Caco-2 (cell line): ENCODE data around the gene FBXO36. TPM values are rescaled to one million over a fixed set of nuclear protein-coding genes. Genes with fewer than 3 reads are reported as not detected.

ENCODE experiments used
- BruUV-seq: library from RNA; stranded (reverse); fragments of 400-500 nt; replicated peaks from 2 replicates; lab custom pipeline; 2021; lab: Mats Ljungman, UMichigan
- CTCF ChIA-PET: fragments of 300-600 bp; sonication (Branson Sonifier 250); formaldehyde crosslinking; loops from one replicate; lab custom pipeline; 2022; ENCODE audit warnings: antibody characterized with exemption; lab: Charles Lee
- POLR2A ChIA-PET: fragments of 300-600 bp; sonication (Branson Sonifier 250); formaldehyde crosslinking; loops from one replicate; lab custom pipeline; 2022; ENCODE audit warnings: antibody characterized with exemption; lab: Charles Lee
- DNase-seq, 2 experiments: peaks; one replicate each; pipeline versions ENCODE4 v3.0.0 to v3.0.0-alpha.2; 2020 to 2022
- H3K27me3 ChIP-seq: replicated peaks from 2 replicates; pipeline ENCODE4 v1.6.0; 2011; ENCODE audit warnings: low read length; ENCODE audit not compliant: control insufficient read depth, insufficient read depth
- H3K36me3 ChIP-seq: 2 replicates; pipeline ENCODE4 v1.5.1; 2011; ENCODE audit warnings: low read length; ENCODE audit not compliant: control insufficient read depth, insufficient read depth
- H3K4me1 ChIP-seq: fragments of 250-450 bp; sonication (Bioruptor Pico); 2 replicates; pipeline ENCODE4 v1.5.1; 2020; ENCODE audit warnings: mild to moderate bottlenecking
- H3K4me3 ChIP-seq: 2 replicates; pipeline ENCODE4 v1.5.1; 2011; ENCODE audit warnings: low read depth, mild to moderate bottlenecking, control low read depth, low read length
- H3K9me3 ChIP-seq: fragments of 250-450 bp; sonication (Bioruptor Pico); 2 replicates; pipeline ENCODE4 v1.5.1; 2020; ENCODE audit warnings: mild to moderate bottlenecking, moderate library complexity
- H3K27ac Mint-ChIP-seq: one replicate; pipeline ENCODE4 v1.8.0; 2022; ENCODE audit warnings: mixed read lengths; ENCODE audit not compliant: unreplicated experiment
- H3K27me3 Mint-ChIP-seq: one replicate; pipeline ENCODE4 v1.8.0; 2022; ENCODE audit warnings: mixed read lengths; ENCODE audit not compliant: insufficient read depth, unreplicated experiment
- H3K36me3 Mint-ChIP-seq: one replicate; pipeline ENCODE4 v1.8.0; 2022; ENCODE audit warnings: mild to moderate bottlenecking, mixed read lengths; ENCODE audit not compliant: insufficient read depth, unreplicated experiment
- H3K4me1 Mint-ChIP-seq: one replicate; pipeline ENCODE4 v1.8.0; 2022; ENCODE audit warnings: low read depth, mixed read lengths; ENCODE audit not compliant: unreplicated experiment
- H3K4me3 Mint-ChIP-seq: one replicate; pipeline ENCODE4 v1.8.0; 2022; ENCODE audit warnings: mild to moderate bottlenecking, moderate library complexity, mixed read lengths; ENCODE audit not compliant: unreplicated experiment
- H3K9me3 Mint-ChIP-seq: one replicate; pipeline ENCODE4 v1.8.0; 2022; ENCODE audit warnings: mixed read lengths; ENCODE audit not compliant: unreplicated experiment
- CTCF ChIP-seq, 2 experiments: fragments of 200-600 bp in 1 of 2; IDR thresholded peaks; 1 replicate in 1 of 2; 2 replicates in 1 of 2; pipeline versions ENCODE4 v1.5.1 to v1.8.0; 2011 to 2022; ENCODE audit warnings: antibody characterized with exemption in 1 of 2, control low read depth in 1 of 2, inconsistent platforms in 1 of 2, low read depth in 1 of 2, low read length in 1 of 2, mild to moderate bottlenecking in 1 of 2, moderate library complexity in 1 of 2; ENCODE audit not compliant: insufficient read depth in 1 of 2, severe bottlenecking in 1 of 2, unreplicated experiment in 1 of 2
- intact Hi-C: fragments of 100-400 bp; cut with micrococcal nuclease; formaldehyde crosslinking; loops from one replicate; pipeline ENCODE4 v1.10.0; 2022; ENCODE audit not compliant: unreplicated experiment
- total RNA-seq: library from RNA; stranded (reverse); gene quantifications from 2 replicates; pipeline ENCODE4 v1.2.3, GENCODE V29; 2022

FBXO36 gene
- total RNA-seq, 1 experiment from 2014 or later: 0.64 TPM

- no peak for TF ChIP-seq CTCF (IDR thresholded peaks at IDR 0.05; ENCODE audit: insufficient read depth in 1 of 2, low read depth in 1 of 2, low read length in 1 of 2, severe bottlenecking in 1 of 2, unreplicated experiment in 1 of 2)
- ChIA-PET CTCF (no interaction called here), POLR2A (no interaction called here)
- no peak for DNase-seq
- Mint-ChIP-seq H3K27me3 (no peaks in the 10 kb centered on the region), H3K4me1 (no peaks in the 10 kb centered on the region), H3K9me3 (no peaks in the 10 kb centered on the region), H3K36me3 (no peaks in the 10 kb centered on the region), H3K4me3 (no peak overlapping the region), H3K27ac (no peak overlapping the region)
- BruUV-seq: no TSS peak
- H3K4me3 ChIP-seq: no peak overlapping the region
- no peaks in the 10 kb centered on the region for H3K9me3 ChIP-seq
- H3K36me3 ChIP-seq: no peaks in the 10 kb centered on the region
- H3K4me1 ChIP-seq: no peaks in the 10 kb centered on the region
- H3K27me3 ChIP-seq: no peaks in the 10 kb centered on the region
- intact Hi-C loops: no loop called here
These were observed 119.9 kb downstream of the FBXO36 start for GRCh38 chr2:230042195-230042594.

- Histone ChIP-seq H3K9me3 (no peaks in the 10 kb centered on the region), H3K4me1 (no peaks in the 10 kb centered on the region), H3K27me3 (no peaks in the 10 kb centered on the region), H3K36me3 (no peaks in the 10 kb centered on the region), H3K4me3 (no peak overlapping the region)
- no peak overlapping the region for H3K27ac Mint-ChIP-seq
- no peak for TF ChIP-seq CTCF (IDR thresholded peaks at IDR 0.05; ENCODE audit: insufficient read depth in 1 of 2, low read depth in 1 of 2, low read length in 1 of 2, severe bottlenecking in 1 of 2, unreplicated experiment in 1 of 2)
- H3K4me3 Mint-ChIP-seq: no peak overlapping the region
- BruUV-seq: no TSS peak
- POLR2A ChIA-PET: no interaction called here
- H3K27me3 Mint-ChIP-seq: no peaks in the 10 kb centered on the region
- H3K4me1 Mint-ChIP-seq: no peaks in the 10 kb centered on the region
- H3K36me3 Mint-ChIP-seq: no peaks in the 10 kb centered on the region
- intact Hi-C loops: no loop called here
- no peaks in the 10 kb centered on the region for H3K9me3 Mint-ChIP-seq
- no peak for DNase-seq
- CTCF ChIA-PET: no interaction called here
These were observed 120.7 kb downstream of the FBXO36 start for GRCh38 chr2:230043025-230043424.

GRCh38 chr2:230043461-230043860 lies 121.2 kb downstream of the FBXO36 start:
- POLR2A ChIA-PET: no interaction called here
- BruUV-seq: no TSS peak
- Mint-ChIP-seq H3K27me3 (no peaks in the 10 kb centered on the region), H3K36me3 (no peaks in the 10 kb centered on the region), H3K9me3 (no peaks in the 10 kb centered on the region), H3K4me1 (no peaks in the 10 kb centered on the region), H3K27ac (no peak overlapping the region), H3K4me3 (no peak overlapping the region)
- intact Hi-C loops: no loop called here
- H3K27me3 ChIP-seq: no peaks in the 10 kb centered on the region
- CTCF ChIA-PET: no interaction called here
- H3K4me3 ChIP-seq: no peak overlapping the region
- H3K4me1 ChIP-seq: no peaks in the 10 kb centered on the region
- no peaks in the 10 kb centered on the region for H3K36me3 ChIP-seq
- DNase-seq: no peak
- TF ChIP-seq CTCF (IDR thresholded peaks at IDR 0.05; ENCODE audit: insufficient read depth in 1 of 2, low read depth in 1 of 2, low read length in 1 of 2, severe bottlenecking in 1 of 2, unreplicated experiment in 1 of 2): no peak
- no peaks in the 10 kb centered on the region for H3K9me3 ChIP-seq
